LNCAP (cell line): ENCODE measurements around the gene GALR3.

Experiments
- TF ChIP-seq, protein P1 (sequence below): fragments of 450-650 bp; IDR thresholded peaks from 2 replicates; pipeline ENCODE4 v1.5.1; 2017; ENCODE audit warnings: mild to moderate bottlenecking

GALR3 gene, protein sequence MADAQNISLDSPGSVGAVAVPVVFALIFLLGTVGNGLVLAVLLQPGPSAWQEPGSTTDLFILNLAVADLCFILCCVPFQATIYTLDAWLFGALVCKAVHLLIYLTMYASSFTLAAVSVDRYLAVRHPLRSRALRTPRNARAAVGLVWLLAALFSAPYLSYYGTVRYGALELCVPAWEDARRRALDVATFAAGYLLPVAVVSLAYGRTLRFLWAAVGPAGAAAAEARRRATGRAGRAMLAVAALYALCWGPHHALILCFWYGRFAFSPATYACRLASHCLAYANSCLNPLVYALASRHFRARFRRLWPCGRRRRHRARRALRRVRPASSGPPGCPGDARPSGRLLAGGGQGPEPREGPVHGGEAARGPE

DNA sequence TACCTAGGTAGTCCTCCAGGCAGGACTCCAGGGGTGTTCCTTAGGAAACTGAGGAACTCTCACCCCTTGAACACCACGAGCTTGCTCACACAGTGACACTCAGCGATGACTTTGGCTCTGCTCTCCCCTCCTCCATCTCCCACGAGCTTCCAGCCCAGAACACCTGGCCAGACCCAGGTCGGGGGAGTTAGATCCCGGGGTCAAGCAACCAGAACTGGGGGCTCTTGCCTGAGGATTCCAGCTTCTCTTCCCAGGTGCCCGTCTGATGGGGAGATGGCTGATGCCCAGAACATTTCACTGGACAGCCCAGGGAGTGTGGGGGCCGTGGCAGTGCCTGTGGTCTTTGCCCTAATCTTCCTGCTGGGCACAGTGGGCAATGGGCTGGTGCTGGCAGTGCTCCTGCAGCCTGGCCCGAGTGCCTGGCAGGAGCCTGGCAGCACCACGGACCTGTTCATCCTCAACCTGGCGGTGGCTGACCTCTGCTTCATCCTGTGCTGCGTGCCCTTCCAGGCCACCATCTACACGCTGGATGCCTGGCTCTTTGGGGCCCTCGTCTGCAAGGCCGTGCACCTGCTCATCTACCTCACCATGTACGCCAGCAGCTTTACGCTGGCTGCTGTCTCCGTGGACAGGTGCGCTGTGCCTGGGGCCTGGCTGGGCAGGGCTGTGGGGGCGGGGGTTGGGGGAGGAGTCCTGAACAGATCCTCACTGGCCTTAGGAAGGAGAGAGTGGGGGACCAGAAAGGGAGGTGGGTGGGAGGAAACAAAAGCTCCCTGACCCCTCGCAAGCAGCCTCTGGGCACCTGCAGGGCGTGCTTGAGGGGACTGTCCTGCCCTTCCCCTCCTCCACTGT, at the start of gene GALR3:
Gene GALR3, plus strand, starts transcription at position 249 of the 852 bp plus-strand sequence. Its CDS starts 25 bp downstream, at position 274.
- TF ChIP-seq, protein P1, sequence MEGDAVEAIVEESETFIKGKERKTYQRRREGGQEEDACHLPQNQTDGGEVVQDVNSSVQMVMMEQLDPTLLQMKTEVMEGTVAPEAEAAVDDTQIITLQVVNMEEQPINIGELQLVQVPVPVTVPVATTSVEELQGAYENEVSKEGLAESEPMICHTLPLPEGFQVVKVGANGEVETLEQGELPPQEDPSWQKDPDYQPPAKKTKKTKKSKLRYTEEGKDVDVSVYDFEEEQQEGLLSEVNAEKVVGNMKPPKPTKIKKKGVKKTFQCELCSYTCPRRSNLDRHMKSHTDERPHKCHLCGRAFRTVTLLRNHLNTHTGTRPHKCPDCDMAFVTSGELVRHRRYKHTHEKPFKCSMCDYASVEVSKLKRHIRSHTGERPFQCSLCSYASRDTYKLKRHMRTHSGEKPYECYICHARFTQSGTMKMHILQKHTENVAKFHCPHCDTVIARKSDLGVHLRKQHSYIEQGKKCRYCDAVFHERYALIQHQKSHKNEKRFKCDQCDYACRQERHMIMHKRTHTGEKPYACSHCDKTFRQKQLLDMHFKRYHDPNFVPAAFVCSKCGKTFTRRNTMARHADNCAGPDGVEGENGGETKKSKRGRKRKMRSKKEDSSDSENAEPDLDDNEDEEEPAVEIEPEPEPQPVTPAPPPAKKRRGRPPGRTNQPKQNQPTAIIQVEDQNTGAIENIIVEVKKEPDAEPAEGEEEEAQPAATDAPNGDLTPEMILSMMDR, result no peak

- TF ChIP-seq, protein P1, result no peak
Measured at GRCh38 chr22:37774728-37775127, 48.5 kb upstream of the GALR3 start.

GRCh38 chr22:37775785-37776638, 47.2 kb upstream of the GALR3 start:
- TF ChIP-seq, protein P1, result no peak

DNA sequence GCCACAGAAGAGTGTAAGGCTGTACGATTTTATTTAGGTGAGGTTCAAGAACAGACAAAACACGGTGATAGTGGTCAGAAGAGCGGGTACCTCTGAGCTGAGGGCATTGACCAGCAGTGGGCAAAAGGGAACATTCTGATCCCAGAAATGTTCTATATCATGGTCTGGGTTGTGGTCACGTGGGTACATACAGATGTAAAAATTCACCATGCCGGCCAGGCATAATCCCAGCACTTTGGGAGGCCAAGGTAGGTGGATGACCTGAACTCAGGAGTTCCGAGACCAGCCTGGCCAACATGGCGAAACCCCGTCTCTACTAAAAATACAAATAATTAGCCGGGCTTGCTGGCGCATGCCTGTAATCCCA, 46.6 kb upstream of the GALR3 start:
- TF ChIP-seq, protein P1, result no peak

DNA sequence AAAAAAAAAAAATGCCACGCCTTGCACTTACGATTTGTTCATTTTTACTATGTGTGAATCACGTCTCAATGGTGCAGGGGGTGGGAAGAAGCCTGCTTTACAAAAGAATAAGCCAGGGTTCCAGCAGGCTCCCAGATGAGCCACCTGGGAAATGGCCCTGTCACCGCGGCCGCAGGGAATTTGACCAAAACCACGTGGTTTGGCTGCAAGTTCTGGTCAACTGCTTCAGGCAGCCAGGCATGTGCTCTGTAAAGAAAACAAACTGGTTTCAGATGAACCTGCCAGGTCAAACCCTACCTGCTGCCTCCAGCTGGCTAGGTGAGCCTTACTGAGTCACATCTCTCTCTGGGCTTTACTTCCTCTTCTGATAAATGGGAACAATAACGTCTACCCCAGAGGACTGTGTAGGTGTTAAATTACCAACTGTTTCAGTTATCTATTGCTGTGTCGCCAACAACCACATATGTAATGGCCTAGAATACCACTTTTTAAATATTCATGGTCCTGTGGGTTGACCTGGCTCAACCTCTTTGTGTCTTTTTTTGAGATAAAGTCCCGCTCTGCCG, 46.0 kb upstream of the GALR3 start:
- TF ChIP-seq, protein P1, result no peak

DNA sequence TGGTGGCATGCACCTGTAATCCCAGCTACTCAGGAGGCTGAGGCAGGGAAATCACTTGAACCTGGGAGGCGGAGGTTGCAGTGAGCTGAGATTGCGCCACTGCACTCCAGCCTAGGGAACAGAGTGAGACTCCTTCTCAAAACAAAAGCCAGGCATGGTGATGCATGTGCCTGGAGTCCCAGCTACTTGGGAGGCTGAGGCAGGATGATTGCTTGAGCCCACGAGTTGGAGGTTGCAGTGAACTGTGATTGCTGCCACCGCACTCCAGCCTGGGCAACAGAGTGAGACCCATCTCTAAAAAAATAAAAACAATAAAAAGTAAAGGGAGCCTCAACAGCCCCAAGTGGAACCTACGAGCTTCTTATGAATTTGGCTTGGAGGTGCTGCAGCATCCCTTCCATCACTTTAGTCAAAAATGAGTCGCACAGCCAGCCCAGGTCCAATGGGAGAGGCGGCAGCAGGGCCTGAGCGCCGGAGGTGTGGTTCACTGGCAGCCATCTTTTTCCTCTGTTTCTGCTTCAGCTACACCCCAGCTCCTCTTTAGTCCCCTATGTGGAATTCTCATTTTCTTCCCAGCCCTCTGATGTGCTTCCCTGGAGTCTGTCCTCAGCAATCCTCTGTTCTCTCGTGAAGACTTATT, 44.7 kb upstream of the GALR3 start:
- TF ChIP-seq, protein P1, result no peak
